HPDE6-E6E7 (cell line): ENCODE measurements around the gene MPPE1.

Experiments
- DNase-seq: peaks from one replicate; pipeline ENCODE4 v3.0.0; 2011; ENCODE audit warnings: missing footprints; ENCODE audit errors: extremely low spot score

MPPE1 gene

DNA sequence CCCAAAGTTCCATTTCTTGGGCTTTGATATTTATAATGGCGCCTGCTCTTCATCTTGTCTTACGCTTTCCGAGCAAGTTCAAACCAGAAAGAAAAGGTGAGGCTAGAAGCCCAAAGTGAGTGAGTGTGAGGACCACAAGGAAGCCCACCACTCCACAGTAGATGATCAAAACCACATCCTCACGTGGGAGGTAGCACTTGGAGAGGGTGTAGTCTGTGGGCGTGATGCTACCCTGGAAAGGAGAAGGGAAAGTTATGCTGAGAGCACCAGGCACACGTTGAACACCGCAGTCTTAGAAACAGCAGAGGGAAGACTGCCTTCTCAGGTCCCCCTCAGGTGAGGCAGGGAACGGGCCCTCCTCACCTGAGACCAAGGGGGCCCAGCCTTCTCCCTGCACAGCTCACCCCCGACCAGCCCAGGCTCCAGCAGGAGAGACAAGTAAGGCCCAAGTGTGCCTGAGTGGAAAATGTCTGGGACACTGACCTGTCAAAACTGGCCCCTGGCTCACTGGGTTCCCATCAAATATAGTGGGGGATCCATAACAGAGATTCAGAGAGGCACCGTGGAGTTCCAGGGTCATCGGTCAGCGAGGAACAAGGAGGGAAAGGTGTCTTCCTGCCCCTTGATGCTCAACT lies 23.6 kb downstream of the MPPE1 start:
- DNase-seq: no peak

DNA sequence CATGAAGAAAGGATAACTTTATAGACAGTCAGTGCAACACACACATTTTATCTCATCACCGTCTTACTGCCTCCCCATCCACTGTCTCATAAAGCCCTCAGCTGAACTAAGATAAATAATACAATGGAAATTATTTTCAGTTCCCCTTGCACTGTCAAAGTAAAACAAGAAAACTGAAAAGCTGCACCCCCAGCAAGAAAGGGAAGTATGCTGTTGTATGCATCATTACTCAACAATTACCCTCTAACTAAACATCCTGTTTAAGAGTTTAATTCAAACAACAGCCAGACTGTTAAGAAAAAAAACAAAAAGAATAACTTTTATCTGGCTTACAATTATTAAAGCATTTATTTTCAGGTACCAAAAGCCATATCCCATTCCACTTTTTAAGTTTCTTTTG lies 25.0 kb downstream of the MPPE1 start:
- DNase-seq: no peak

DNA sequence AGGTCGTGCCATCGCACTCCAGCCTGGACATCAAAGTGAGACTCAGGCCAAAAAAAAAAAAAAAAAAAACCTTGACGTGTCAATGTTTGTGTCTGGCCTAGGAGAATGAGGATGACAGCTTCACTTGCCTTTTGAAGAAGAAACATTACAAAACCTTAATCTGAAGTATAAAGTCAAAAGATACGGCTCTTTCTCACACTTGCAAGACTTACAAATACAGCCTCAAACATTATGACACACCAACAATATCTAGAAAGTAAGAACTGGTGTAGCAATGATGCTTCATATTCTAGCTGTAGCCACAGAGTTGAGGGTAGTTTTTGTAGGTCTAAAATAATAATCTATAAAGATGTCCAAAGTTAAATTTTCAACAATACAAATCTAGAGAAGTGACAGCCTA lies 25.5 kb downstream of the MPPE1 start:
- DNase-seq: no peak

DNA sequence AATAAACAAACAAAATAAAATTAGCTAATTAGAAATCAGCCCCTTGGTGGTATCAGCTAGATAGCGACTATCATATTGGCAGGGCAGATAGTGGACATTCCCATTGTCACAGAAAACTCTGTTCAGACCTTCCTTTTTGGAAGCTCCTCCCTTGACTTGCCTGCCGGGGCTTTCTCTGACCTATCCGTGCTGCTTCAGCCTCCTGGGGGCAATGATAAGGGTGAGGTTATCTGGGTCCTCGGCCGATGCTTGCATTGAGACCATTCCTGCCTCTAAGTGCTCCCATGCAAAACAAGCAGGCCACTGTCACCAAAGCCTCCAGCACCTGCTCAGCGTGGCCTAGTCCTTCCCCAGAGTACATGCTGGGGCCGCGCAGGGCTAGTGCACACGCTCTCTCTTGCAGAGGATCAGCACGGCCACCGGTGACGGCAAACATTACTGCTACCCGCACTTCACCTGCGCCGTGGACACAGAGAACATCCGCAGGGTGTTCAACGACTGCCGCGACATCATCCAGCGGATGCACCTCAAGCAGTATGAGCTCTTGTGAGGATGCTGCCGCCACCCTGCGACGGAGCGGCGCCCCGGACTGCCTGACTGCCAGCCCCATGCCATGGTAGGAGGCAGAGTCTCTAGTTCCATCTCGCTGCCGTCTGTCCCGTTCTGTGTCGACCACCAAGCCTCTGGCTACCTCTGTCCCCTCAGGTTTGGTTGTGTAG lies 27.4 kb downstream of the MPPE1 start:
- DNase-seq: no peak

DNA sequence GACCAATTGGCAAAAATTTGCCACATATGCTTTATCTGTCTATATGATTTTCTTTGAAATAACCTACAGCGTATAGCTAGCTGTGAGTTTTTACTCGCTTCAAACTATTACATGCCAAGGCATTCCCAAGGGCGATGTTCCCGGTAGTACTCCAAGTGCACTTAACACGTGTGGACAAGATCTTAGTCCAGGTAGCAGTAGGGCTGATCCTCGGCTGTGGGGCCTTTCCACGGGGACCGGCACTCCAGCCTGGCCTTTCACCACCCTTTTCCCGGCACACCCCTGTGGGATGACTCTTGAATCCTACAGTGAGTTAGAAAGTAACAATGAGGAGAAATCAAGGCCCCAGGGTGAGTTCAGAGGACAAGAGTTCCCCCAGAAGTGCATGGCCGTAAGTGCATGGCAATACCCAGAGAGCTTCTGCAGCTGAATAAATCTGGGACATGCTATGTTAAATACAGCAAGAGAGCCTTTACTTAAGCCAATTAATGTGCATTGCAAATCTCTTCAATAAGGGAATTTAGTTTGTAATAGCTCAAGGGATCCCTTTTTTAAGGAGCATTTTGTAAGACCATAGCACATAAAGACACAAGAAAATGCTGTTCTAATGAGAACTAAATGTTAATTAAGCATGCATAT lies 30.5 kb downstream of the MPPE1 start:
- no peak for DNase-seq

DNA sequence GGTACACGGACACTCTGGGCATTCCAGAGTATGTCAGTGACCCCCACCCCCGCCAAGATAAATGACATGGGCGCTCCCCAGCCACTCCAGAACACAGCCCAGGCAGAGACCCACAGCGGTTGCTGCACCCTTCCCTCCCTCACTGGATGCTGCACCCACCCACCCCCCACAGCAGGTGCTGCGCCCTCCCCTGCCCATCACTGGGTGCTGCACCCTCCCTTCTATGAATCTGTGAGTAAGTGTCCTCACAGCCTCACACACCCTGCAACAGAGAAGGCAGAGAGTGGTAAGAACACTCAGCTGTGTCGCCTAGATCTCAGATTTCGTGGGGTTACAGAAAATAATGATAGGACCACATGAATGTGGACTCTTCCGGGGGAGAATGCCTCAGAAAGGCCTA lies 33.4 kb downstream of the MPPE1 start:
- no peak for DNase-seq

DNA sequence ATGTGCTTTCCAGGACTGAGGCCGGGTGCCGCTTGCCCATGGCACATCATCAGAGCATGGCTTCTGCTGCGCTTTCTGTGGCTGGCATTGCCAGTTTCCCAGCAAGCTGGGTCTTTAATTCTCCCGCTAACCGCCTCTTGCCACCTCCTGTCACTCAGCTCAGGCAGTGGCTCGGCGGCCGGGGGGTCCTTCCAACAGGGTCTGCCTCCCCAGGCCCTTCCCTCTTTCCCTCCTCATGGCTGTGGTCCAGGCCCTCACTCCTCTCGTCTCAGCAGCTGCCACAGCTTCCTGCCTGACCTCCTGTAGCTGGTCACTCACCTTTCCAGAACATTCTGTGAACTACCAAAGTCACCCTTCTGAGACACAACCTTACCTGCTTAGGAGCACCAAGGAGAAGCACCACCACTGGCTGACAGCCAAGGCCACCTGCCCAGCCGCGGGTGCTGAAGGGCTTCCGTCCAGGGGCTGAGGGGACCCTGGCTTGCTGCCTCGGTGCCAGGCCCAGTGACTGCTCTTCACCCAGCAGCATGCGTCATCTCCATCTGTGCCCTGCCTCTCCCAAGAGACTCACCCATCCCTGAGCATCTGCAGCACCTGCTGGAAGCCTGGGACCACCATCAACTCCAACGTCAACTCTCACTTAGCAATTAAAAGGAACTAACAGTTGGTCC lies 34.3 kb downstream of the MPPE1 start:
- DNase-seq: no peak

DNA sequence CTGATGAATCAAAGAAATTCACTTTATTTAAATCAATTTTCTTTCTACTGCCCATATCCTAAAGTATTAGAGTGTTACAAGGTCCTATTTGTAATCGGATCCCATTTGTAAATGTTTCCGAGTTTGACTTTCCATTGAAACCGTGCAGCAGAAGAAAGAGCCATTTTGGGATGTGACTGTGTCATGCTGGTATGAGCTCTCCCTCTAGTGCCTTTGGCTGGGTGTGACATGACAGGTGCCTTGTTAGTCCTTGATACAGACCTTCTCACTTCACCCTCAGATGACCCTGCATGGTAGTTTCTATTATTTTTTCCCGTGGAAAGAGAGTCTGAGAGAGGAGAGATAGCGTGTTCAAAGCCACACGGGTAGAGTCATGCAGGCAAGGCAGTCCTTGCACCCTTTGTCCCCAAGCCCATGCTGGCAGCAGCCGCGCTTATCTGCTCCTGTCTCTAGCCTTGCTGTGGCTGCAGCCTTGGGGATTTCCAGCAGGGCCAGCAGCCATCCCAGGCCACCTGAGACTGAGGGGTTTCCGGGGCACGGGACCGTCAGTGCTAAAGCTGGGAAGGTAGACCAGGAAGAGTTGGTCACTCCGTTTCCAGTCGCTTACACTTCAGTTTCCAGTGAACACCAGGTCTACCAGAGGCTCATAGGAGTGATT lies 35.5 kb downstream of the MPPE1 start:
- peak; percentile 55 for DNase-seq

DNA sequence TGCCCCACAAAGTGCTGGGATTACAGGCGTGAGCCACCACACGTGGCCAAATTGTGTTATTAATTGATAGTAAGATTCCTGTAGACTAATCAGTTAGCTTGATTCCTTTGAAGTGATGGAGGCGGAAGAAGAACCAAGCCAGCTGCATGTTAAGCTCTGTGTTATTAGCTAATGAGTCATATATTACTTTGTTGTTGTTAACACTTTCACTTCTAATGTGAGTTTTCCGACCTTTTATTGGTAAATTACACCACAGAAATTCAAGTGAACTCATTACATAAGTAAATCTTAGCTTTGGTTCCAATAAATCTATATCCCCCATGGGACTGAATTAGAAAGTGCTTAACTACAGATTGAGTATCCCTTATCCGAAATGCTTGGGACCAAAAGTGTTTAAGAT lies 36.6 kb downstream of the MPPE1 start:
- DNase-seq: peak; percentile 44

DNA sequence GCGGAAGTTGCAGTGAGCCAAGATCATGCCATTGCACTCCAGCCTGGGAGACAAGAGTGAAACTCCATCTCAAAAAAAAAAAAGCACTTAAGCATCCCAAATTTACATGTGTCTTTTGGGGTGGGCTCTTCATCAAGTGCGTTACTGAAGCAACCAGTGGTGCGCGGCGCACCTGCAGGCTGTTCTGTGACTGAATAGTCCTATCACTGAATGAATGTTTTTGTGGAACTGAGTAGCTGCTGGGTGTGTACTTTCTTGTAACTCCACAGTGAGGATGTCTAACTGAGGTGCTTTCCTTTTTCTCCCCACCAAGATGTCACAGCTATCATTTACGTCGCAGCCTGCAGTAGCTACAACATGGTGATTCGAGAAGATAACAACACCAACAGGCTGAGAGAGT lies 39.9 kb downstream of the MPPE1 start:
- DNase-seq: no peak

DNA sequence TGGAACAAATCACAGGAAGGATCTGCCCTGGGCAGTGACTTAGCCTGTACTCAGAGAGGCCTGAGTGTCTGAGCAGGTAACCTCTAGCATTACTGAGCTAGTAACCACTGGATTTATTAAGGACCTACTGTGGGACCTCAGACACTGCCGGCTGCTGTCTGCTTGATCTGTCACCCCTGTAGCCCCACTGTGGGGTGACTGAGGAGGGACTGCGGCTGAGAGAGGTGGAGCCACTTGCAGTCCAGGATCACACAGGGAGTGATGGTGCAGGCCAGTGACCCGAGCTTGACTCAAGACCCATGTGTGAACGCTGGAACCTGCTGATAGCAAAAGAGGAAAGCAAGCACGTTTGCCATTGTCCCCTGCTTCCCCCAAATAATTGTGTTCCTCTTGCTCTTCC lies 41.4 kb downstream of the MPPE1 start:
- no peak for DNase-seq

DNA sequence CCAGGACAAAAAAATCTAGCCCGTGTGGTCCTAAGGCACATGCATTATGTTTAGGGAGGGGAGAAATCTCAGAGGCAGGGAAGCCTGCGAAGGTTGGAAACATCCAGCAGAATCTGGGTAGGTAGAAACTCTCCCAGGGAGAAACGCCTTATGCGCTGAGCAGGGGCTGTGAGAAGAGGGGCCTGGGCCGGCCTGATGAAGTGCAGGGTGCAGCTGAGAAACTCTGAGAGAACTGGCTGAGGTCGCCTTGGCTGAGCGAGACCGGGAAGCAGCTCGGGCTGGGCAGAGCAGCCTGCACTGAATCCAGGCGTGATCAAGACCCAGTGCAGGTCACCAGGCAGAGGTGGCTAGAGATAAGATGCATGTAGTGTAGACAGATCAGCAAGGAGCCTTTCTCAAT lies 41.8 kb downstream of the MPPE1 start:
- DNase-seq: no peak

DNA sequence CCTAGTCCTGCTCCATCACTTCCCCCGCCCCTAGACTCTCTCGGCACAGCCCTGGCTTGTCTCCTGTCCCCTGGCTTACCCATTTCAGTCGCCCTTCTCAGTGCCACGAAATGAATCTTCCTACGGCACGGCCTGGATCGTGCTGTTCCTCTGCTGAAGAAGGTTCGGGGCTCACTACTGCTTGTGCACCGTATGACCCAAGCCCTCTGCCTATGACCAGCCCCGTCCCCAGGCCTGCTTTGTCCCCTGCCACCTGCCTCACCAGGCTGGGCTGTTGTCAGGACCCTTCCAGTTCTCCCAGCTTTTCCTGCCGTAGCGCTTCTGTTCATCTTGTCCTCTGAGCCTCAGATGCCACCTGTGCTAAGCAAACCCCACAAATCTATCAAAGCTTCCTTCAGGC lies 43.0 kb downstream of the MPPE1 start:
- DNase-seq: no peak

DNA sequence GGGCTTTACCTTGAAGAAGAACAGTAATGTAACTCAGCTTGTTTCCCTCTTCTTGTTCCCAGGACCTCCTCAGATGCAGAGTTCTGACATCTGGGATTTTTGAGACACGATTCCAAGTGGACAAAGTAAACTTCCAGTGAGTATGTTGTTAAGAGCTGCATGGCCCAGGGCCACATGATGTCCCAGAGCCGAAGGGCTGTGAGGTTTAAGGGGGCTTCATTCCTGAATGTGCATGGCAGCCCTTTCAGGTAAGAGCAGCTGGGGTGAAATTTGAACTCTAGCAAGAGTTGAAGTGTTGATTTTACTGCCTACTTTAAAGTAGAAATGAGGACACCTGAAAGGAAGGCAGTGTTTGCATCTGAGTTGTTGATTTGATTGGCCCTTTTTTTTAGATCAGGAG lies 43.6 kb downstream of the MPPE1 start:
- no peak for DNase-seq

DNA sequence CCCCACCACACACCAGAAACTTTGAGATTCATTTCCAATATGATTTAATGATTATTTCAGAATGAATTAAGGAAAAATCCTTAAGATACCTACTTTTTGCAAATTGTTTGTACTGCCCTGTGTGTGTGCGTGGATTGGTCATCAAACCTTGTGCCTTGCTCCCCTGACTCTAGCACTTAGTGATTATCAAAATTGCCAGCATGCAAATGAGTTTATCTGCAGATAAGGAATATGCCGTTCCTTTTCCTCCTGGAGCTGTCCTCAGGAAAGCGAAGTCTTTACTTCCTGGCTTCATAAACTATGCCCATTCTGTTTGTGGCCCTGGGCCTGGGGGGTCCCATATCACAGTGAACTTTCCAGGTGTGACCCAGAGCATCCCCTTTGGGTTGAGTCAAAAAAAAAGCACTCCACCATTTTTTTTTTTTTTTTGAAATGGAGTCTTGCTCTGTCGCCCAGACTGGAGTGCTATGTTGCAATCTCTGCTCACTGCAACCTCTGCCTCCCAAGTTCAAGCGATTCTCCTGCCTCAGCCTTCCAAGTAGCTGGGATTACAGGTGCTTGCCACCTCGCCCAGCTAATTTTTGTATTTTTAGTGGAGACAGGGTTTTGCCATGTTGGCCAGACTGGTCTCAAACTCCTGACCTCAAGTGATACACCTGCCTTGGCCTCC lies 45.5 kb downstream of the MPPE1 start:
- DNase-seq: no peak

DNA sequence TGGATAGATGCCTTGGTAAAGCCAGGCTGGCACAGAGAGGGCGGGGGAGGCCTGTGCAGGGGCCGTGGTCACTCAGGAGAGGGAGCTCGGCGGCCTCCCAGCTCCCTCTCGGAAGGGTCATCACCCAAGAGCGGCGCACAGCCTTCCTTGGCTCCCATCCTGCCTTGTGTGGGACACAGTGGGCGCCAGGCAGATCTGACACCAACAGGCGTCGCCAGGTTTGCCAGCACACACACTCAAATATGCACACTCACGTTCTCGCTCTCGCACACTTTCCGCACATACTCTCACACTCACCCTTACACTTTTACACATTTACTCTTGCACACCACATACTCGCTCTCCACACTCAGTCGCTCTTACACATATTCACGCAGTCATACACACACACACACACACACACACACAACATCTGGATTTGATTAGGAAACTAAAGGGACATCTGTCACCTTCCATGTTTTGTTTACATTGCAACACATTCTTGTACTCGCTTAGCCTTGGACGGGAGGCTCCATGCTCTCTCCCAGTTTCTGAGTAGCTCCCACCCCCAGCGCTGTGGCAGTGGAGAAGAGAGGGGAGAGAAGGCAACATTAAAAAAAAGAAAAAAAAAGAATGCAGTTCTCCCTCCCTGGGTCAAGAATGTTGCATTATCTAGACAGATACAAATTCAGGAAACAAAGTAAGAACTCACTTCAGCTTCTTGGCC lies 46.4 kb downstream of the MPPE1 start:
- no peak for DNase-seq

DNA sequence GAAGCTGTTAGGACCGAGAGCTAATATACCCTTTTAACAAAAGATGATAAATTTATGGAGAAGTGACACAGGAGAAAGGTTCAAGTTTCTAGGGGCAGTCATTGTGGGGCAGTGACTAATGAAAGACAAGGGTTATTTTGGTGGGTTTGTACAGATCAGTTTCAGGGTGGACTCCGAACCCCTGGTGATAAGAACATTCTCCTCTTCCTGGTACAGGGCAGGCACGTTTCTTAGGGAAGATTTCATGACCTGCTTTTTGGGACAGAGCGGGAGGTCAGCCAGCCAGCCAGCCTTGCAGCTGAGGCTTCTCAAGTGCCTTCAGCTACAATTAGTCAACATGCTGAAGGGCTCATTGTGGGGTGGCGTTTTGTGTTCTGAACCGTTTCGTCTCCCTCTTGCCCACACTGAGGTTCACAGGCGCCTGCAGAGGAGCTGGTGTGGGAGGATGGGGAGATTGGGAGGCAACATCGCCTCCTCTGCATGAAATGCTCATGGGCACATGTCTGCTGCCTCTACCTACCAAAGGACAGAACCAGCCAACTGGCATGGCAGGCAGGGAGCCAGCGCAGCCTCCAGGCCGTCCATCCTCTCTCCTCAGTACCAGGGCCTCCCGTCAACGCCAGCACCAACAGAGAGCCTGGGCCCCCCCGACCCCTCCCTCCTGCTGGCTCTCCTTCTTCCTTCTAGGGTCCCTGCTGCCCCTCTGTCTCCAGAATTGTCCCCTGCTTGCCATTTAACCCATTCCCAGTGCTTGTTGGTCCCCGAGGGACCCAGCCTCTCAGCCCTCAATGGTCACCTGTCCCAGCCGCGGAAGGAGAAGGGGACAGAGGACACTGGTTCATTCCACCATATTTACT lies 47.3 kb downstream of the MPPE1 start:
- no peak for DNase-seq

DNA sequence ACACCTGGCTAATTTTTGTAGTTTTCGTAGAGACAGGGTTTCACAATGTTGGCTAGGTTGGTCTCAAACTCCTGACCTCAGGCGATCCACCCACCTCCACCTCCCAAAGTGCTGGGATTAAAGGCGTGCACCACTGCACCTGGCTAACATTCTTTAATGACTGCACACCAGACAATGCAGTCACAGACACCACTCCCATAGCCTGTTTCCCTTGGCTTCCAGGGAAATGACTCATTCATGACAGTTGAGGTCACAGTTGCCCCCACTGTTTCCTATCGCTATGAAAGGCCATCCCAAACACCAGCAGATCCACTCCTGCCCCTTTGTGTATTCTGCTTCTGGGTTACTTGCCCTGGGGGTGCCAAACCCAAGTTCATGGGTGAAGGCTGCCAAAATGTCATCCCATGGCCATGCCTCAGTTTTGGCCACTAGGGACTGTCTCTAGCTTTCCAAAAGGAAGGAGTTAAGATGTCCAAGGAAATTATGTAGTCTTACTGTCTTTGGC lies 48.2 kb downstream of the MPPE1 start:
- peak; percentile 89 for DNase-seq

DNA sequence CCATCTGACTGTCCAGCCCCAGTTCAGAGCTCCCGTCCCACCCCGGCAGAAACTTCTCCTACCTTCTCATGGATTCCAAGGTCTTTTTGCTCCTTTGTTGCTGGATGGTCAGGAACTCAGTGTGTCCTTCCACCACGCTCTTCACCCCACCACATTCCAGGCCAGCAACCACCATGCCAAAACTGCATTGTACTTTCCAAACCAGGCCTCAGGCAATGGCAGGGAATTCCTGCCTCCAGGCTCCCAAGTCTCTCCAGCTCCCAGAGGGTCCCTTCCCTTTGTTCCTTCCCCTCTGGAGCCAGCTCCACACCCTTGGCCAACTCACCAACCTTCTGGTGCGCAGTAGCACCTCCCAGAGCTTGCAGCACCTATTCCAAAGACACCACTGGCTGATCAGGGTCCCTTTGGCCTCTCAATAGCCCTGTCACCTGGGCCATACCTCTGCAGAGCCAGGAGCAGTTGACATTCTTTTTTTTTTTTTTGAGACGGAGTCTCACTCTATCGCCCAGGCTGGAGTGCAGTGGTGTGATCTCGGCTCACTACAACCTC lies 48.8 kb downstream of the MPPE1 start:
- no peak for DNase-seq
